IPS DF 4.7 (cell line): ENCODE data around the gene PGAM5.

ENCODE experiments used
- DNase-seq: peaks from one replicate; pipeline ENCODE4 v3.0.0-alpha.2; 2013; ENCODE audit warnings: low spot score; ENCODE audit errors: extremely low read depth

PGAM5 gene

GRCh38 chr12:132719141-132719953, 8.7 kb downstream of the PGAM5 start:
- no peak for DNase-seq

GRCh38 chr12:132719954-132720324, 9.3 kb downstream of the PGAM5 start:
- DNase-seq: no peak

DNA sequence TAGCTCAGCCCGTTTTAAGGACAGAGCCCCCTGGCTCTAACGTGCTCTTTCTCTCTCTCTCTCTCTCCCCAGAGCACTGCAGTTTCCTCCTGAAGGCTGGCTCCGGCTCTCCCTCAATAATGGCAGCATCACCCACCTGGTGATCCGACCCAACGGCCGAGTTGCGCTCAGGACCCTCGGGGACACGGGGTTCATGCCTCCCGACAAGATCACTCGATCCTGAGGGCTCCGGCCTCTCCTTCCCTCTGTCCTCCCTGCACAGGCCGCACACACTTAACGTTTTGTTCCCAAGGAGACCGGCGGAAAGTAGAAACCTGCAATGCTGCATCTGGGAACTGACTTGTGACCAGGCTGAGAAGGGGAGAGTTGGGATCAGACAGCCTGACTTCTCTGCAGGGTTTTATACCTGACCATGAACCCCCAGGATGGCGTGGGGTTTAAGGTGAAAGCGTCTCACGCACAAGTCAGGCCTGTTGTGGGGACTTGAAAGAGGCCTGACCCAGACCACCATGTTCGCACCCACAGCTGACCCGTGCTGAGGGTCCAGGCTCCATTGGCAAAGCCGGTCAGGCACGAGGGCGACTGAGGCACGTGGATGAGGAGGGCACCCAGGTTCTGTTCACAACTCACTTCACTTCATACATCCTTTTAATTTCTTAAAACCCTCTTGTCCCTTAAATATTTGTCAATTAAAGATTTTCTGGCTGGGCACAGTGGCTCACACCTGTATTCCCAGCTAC, 10.1 kb downstream of the PGAM5 start:
- no peak for DNase-seq

- no peak for DNase-seq
Observed at GRCh38 chr12:132723015-132723763, 12.5 kb downstream of the PGAM5 start.

DNA sequence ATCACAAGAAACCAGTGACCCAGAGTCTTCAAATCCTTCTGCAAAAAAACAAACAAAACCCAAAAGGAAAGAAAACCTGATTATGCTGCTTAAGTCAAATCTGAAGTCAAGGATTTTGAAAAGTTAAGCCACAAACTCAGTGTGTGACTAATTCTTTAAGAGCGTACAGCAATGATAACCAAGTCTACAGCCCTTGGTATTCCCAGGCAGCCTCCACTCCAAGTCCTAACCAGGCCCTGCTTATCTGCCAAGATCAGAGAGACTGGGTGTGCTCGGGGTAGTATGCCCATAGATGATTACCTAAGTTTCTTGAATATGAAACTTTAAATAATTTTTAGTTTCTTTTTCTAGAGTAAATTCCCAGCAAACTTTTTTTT, 13.1 kb downstream of the PGAM5 start:
- DNase-seq: no peak

GRCh38 chr12:132724506-132725241, 14.0 kb downstream of the PGAM5 start:
- DNase-seq: no peak

DNA sequence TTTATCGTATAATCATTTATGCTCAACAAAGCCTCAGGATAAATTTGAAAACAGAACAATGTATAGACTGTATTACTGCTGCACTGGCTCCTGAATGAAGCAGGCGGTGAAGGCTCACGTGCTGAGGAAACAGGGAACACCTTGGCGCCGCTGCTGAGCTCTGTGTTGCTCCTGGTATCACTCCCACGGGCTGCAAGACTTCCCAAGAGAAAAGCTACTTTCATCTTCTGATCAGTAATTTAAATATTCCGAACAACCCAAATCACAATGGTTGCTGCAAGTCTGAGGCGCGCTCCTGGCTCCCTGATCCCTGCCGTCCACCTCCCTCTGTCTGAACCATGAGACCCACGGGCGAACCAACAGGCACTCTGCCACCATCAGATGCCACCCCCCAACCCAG, 15.7 kb downstream of the PGAM5 start:
- no peak for DNase-seq

DNA sequence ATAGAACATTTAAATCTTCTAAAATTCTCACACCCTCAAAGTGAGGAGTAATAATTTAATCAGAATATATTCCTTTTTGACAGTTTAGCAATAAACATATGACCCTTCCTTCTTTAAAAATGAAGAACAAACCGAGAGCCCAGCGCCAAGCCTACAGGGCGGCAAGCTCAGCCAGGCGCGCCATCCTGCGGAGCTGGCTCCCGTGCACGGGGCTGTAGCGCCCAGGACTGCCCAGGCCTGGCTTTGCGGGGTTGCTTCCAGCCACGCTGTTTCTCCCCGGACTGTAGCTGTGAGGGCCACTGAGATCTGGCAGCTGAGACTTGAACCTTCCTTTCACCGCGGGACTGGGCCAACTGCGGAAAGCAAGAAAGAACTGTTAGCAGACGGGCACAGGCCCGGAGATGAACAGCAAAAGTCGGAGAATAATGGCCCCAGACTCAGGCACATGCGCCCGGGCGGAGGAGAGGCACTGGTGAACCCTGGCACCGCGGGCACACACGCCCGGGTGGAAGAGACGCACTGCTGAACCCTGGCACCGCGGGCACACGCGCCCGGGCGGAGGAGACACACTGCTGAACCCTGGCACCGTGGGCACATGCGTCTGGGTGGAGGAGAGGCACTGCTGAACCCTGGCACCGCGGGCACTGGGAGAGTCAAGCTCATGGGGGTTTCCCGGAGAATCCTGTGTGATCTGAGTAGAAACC, 16.6 kb downstream of the PGAM5 start:
- DNase-seq: no peak

DNA sequence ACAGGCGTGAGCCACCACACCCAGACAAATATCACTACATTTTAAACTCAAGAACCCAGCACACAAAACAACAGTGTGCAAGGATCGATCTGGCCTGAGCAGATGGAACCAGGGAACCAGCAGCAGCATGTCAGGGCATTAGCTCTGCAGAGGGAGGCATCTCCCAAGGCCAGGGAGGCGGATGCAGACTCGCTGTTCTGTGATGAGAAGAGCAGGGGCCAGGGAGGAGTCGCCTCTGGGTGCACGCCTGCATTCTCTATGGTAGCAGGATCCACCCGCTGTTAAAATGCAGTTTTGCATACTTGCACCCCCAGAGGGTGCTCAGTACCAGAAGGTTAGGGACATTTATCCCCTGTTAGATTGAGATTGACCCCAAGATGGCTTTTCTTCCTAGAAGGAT, 17.9 kb downstream of the PGAM5 start:
- DNase-seq: no peak

DNA sequence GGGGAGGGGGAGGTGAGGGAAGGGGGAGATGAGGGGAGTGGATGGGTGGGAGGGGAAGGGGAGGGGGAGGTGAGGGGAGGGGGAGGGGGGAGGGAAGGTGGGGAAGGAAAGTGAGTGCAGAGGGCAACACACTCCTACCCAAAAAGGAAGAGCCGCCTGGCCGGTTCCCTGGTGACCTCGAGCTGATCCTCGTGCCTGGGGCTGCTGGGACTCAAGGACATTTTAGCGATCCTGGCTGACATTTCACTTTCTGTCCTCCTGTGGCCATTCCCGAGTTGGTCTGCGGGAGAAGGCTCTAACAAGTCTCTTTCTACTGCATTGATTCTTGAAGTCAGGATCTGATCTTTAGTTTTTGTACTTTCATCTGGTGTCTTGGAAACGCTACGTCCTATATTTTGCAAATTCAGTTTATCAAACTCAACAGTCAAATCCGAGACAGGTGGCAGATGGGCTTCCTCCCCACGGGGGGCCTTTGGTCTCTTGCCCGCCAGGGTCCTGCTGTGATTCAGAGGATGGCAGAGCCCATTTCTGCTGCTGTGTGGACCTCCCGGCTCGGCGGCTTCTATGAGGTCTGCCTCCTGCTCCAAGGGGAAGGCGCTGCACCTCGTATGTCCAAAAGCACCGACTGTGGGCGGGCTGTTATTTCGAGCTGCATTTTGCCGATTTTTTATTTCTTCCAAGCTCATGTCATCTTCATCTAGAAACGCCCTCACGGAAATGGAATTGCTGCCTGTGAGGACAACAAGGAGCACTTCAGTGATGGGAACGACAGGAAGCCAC, 19.1 kb downstream of the PGAM5 start:
- no peak for DNase-seq

- DNase-seq: no peak
Observed at GRCh38 chr12:132730353-132730752, 19.7 kb downstream of the PGAM5 start.

GRCh38 chr12:132731574-132731973, 20.9 kb downstream of the PGAM5 start:
- DNase-seq: no peak

GRCh38 chr12:132734206-132734605, 23.6 kb downstream of the PGAM5 start:
- DNase-seq: no peak

- DNase-seq: no peak
Observed at GRCh38 chr12:132735496-132735895, 24.9 kb downstream of the PGAM5 start.

DNA sequence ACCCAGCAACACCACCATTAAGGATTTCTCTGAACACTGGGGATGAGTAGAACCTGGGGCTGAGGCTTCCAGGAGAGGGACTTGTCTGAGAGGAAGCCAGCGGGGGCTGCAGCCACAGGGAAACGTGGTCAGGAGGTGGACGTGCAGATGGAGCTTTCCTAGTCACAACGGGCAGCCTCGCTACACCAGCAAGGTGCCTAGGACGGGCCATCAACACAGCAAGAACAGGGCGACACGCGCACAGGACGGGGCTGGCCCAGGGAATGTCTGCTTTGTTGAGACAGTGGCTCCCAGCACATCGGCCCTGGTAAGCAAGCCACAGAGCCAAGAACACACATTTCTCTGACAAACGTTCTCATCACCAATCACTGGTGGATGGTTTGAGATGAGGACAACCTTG, 25.7 kb downstream of the PGAM5 start:
- DNase-seq: no peak

GRCh38 chr12:132736913-132737312, 26.3 kb downstream of the PGAM5 start:
- no peak for DNase-seq

GRCh38 chr12:132739600-132740312, 29.1 kb downstream of the PGAM5 start:
- DNase-seq: no peak

- DNase-seq: no peak
Observed at GRCh38 chr12:132740313-132740646, 29.6 kb downstream of the PGAM5 start.

- DNase-seq: no peak
Observed at GRCh38 chr12:132740652-132741051, 30.0 kb downstream of the PGAM5 start.

DNA sequence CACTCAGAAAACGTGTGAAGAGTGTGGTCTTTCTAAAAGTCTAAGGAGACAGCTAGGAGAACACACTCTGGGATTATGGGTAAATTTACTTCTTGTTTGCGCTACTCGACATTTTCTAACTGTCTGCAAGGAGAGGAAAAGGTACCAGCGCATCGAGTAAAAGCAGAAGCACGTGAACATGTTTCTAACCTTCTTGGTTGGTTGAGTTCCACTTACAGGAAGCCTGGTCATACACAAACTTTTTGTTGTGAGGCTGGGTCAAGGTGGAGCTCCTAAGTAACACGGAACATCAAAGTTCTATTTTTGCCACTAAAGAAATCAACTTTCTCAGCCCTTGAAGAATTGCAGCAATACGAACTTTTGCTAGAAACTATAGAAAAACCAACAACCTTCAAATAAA, 31.0 kb downstream of the PGAM5 start:
- DNase-seq: no peak
